ENCODE data around the gene POU6F2.

The POU6F2 gene

GRCh38 chr7:39128287-39128843 is 150.7 kb downstream of the POU6F2 start:
- DNase-seq (ENCODE audit: low read depth in 2 of 2), result no peak

- DNase-seq (ENCODE audit: low read depth in 2 of 2), result no peak
Observed at GRCh38 chr7:39130274-39130673, 152.6 kb downstream of the POU6F2 start.

- DNase-seq (ENCODE audit: low read depth in 2 of 2), result no peak
Observed at GRCh38 chr7:39130857-39131526, 153.3 kb downstream of the POU6F2 start.

- no peak for DNase-seq (ENCODE audit: low read depth in 2 of 2)
Observed at GRCh38 chr7:39132306-39132705, 154.6 kb downstream of the POU6F2 start.

- no peak for DNase-seq (ENCODE audit: low read depth in 2 of 2)
Observed at GRCh38 chr7:39133088-39133487, 155.4 kb downstream of the POU6F2 start.

GRCh38 chr7:39137480-39137879 is 159.8 kb downstream of the POU6F2 start:
- no peak for DNase-seq (ENCODE audit: low read depth in 2 of 2)

- no peak for DNase-seq (ENCODE audit: low read depth in 2 of 2)
Observed at GRCh38 chr7:39142750-39143149, 165.0 kb downstream of the POU6F2 start.

- no peak for DNase-seq (ENCODE audit: low read depth in 2 of 2)
Observed at GRCh38 chr7:39144420-39144819, 166.7 kb downstream of the POU6F2 start.

GRCh38 chr7:39145283-39145682 is 167.6 kb downstream of the POU6F2 start:
- no peak for DNase-seq (ENCODE audit: low read depth in 2 of 2)

GRCh38 chr7:39145935-39146334 is 168.2 kb downstream of the POU6F2 start:
- DNase-seq (ENCODE audit: low read depth in 2 of 2), result no peak

GRCh38 chr7:39152701-39153100 is 175.0 kb downstream of the POU6F2 start:
- DNase-seq (ENCODE audit: low read depth in 2 of 2), result no peak

- no peak for DNase-seq (ENCODE audit: low read depth in 2 of 2)
Observed at GRCh38 chr7:39153113-39153512, 175.4 kb downstream of the POU6F2 start.

- DNase-seq (ENCODE audit: low read depth in 2 of 2), result no peak
Observed at GRCh38 chr7:39153647-39154046, 175.9 kb downstream of the POU6F2 start.

- DNase-seq (ENCODE audit: low read depth in 2 of 2), result no peak
Observed at GRCh38 chr7:39154815-39155214, 177.1 kb downstream of the POU6F2 start.

GRCh38 chr7:39158367-39158766 is 180.7 kb downstream of the POU6F2 start:
- no peak for DNase-seq (ENCODE audit: low read depth in 2 of 2)

GRCh38 chr7:39161903-39162302 is 184.2 kb downstream of the POU6F2 start:
- DNase-seq (ENCODE audit: low read depth in 2 of 2), result no peak

GRCh38 chr7:39164887-39165286 is 187.2 kb downstream of the POU6F2 start:
- DNase-seq (ENCODE audit: low read depth in 2 of 2), result no peak

GRCh38 chr7:39168403-39169098 is 190.8 kb downstream of the POU6F2 start:
- DNase-seq (ENCODE audit: low read depth in 2 of 2), result no peak

GRCh38 chr7:39172137-39172536 is 194.4 kb downstream of the POU6F2 start:
- DNase-seq (ENCODE audit: low read depth in 2 of 2), result no peak

- DNase-seq (ENCODE audit: low read depth in 2 of 2), result no peak
Observed at GRCh38 chr7:39181398-39181797, 203.7 kb downstream of the POU6F2 start.

- DNase-seq (ENCODE audit: low read depth in 2 of 2), result no peak
Observed at GRCh38 chr7:39183796-39184195, 206.1 kb downstream of the POU6F2 start.

GRCh38 chr7:39184391-39184790 is 206.7 kb downstream of the POU6F2 start:
- DNase-seq (ENCODE audit: low read depth in 2 of 2), result no peak

GRCh38 chr7:39186131-39186530 is 208.4 kb downstream of the POU6F2 start:
- DNase-seq (ENCODE audit: low read depth in 2 of 2), result no peak
